Measurements from ENCODE around the gene HOXD11. TPM values are rescaled to one million over a fixed set of nuclear protein-coding genes. Genes with fewer than 3 reads are reported as not detected.

HOXD11 gene
- total RNA-seq, 1 donor from 2014 or later = not detected

DNA sequence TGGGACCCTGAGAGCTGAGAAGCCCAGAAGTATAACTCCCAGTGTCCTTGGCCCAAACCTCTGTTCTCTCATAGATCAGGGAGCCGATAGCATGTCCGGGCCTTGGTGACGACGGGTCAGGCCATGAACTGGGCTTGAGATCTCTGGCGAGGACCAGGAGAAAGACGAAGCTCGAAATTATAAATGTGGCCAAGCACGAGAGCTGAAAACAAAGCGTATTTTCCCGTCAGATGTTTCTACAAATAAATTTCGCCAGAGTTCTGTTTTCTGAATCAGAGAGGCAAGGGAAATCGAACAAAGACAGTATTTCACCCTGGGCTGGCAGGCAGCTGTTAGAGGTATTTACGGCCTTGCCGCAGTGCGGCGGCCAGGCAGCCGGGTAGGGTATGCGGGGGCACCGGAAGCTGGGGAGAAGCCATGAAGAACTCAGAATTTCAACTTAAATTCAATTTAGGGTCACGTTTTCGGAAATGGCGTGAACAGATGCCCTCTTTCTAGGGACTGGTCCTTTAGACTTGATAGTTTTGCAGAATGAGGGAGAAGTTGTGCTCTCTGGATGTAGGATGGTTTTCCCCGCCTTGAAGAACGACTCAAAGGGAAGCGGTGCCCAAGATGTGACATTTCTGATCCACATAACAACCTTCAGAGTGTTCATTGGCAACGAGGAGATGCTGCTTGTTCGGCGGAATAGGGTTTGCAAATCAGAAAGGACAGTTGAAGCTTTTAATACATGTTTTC is 32.0 kb downstream of the HOXD11 start:
- Mint-ChIP-seq H3K4me3 (peak overlapping the region; percentile 49), H3K27me3 (ENCODE audit: low read depth) (peaks cover 99% of the 10 kb centered on the region), H3K9me3 (no peaks in the 10 kb centered on the region), H3K4me1 (peaks cover 4% of the 10 kb centered on the region), H3K27ac (ENCODE audit: unreplicated experiment) (no peak overlapping the region), H3K36me3 (ENCODE audit: low read depth) (no peaks in the 10 kb centered on the region)
- no peak for DNase-seq (ENCODE audit: low read depth, low spot score)
- TF ChIP-seq, protein P1, sequence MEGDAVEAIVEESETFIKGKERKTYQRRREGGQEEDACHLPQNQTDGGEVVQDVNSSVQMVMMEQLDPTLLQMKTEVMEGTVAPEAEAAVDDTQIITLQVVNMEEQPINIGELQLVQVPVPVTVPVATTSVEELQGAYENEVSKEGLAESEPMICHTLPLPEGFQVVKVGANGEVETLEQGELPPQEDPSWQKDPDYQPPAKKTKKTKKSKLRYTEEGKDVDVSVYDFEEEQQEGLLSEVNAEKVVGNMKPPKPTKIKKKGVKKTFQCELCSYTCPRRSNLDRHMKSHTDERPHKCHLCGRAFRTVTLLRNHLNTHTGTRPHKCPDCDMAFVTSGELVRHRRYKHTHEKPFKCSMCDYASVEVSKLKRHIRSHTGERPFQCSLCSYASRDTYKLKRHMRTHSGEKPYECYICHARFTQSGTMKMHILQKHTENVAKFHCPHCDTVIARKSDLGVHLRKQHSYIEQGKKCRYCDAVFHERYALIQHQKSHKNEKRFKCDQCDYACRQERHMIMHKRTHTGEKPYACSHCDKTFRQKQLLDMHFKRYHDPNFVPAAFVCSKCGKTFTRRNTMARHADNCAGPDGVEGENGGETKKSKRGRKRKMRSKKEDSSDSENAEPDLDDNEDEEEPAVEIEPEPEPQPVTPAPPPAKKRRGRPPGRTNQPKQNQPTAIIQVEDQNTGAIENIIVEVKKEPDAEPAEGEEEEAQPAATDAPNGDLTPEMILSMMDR (conservative IDR thresholded peaks at IDR 0.05) = no peak

DNA sequence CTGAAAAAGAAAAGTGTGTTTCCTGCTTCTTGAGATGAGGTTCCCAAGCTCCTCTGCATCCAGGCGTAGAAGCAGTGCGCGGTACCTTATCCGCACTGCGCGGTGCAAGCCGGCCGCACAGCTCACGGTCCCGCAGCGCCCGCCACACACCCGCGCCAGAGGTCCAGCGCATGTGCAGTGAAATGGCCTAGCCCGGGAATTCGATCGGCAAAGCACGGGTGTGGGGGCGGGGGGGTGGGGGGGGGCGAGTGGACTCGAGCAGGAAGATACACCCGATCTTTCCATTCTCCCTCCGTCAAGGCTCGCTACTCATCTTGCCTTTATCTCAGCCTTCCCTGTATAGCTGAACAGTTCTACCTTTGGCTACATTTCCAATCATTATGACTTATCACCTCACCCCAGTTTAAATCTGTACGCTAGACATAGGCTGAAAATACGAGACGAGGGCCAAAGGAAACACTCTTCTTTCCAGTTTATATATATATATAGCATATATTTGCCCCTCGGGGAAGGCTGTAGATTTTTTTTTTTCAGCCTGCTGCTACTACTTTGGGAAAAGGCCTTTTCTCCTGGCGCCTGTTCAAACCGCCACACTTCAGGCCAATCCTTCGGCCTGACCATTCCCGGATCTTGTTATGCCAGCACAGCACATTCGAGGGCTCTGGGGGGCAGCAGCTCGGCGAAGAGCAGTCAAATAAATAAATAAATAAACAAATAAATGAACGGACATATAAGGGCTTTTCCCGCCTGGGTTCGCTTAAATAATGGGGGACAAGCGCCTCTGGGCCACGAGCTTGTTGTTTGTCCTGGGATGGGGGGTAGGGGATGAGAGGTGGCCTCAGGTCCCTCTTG is 32.8 kb downstream of the HOXD11 start:
- TF ChIP-seq, protein P1 (conservative IDR thresholded peaks at IDR 0.05) = no peak
- Mint-ChIP-seq H3K27me3 (ENCODE audit: low read depth) (peaks cover 99% of the 10 kb centered on the region), H3K4me3 (peak overlapping the region; percentile 51), H3K4me1 (peaks cover 4% of the 10 kb centered on the region), H3K36me3 (ENCODE audit: low read depth) (no peaks in the 10 kb centered on the region), H3K27ac (ENCODE audit: unreplicated experiment) (no peak overlapping the region), H3K9me3 (no peaks in the 10 kb centered on the region)
- no peak for DNase-seq (ENCODE audit: low read depth, low spot score)

DNA sequence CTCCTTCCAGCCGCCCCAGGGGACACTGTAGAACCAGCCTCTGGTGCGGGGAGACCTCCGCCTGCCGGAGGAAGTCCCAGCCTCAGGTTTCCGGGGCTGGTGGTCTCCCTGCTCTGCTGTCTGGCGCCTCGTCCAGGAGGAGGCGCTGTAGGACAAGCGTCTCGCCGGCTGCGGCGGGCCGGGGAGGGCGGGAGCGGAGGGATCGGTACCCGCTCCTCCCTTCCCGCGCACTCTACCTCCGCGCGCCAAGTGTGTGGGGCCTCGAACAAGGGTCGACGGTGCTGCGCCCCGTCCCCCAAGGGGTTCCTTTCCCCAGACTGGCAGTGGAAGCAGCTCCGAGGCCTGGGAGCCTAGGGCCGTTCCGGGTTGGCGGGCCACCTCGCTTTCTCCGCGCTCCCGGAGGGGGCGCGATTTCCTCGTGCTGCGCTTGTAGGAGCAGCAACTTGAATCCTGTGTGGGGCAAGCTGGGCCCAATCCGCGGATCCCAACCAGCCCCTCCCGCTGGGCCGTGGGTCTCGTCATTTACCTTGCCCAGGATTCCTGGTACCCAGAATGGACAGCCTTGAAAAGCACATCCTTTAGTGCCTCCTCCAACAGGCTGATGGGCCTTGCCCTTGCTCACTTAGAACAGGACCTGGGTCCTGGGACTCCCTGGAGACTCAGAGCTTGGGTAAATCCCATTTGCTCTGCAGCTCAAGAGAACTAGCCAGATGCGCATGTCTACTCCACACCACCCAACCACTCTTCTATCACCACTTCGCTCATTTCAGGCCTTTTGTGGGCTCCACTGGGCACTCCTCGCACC is 33.6 kb downstream of the HOXD11 start:
- peaks cover 99% of the 10 kb centered on the region for H3K27me3 Mint-ChIP-seq (ENCODE audit: low read depth)
- H3K9me3 Mint-ChIP-seq = no peaks in the 10 kb centered on the region
- H3K36me3 Mint-ChIP-seq (ENCODE audit: low read depth) = no peaks in the 10 kb centered on the region
- TF ChIP-seq, protein P1 (conservative IDR thresholded peaks at IDR 0.05) = peak; percentile 96
- H3K4me3 Mint-ChIP-seq = peak overlapping the region; percentile 51
- DNase-seq (ENCODE audit: low read depth, low spot score) = peak; percentile 81
- H3K27ac Mint-ChIP-seq (ENCODE audit: unreplicated experiment) = no peak overlapping the region
- H3K4me1 Mint-ChIP-seq = peaks cover 4% of the 10 kb centered on the region

DNA sequence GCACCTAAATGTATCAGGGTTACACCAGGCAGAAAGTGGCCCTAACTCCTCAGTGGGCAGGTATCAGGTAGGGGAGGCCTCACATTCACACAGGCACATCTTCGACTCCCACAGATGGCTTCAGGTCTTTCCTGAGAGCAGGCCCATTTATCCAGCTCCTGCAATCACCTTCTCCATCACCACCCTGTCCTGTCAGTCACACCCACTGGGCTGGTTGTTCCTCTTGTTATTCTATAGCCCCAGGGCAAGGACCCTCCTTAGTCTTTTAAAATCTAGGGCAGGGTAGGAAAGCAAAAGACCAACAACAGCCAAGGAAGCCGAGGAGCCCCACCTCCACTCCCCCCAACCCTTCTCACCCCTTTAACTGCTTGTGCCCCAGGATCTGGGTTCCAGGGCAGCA is 35.2 kb downstream of the HOXD11 start:
- no peak for DNase-seq (ENCODE audit: low read depth, low spot score)
- H3K4me1 Mint-ChIP-seq = peaks cover 4% of the 10 kb centered on the region
- peaks cover 100% of the 10 kb centered on the region for H3K27me3 Mint-ChIP-seq (ENCODE audit: low read depth)
- TF ChIP-seq, protein P1 (conservative IDR thresholded peaks at IDR 0.05) = no peak
- H3K4me3 Mint-ChIP-seq = no peak overlapping the region
- H3K36me3 Mint-ChIP-seq (ENCODE audit: low read depth) = no peaks in the 10 kb centered on the region
- H3K9me3 Mint-ChIP-seq = no peaks in the 10 kb centered on the region
- H3K27ac Mint-ChIP-seq (ENCODE audit: unreplicated experiment) = no peak overlapping the region
